ENCODE results near the gene PTPRG. TPM values are rescaled to one million over a fixed set of nuclear protein-coding genes. Genes with fewer than 3 reads are reported as not detected.

Gene PTPRG
- total and polyA plus RNA-seq, 10 of the 15 experiments (the other 5 are each of a cell fraction or from before 2014, with no cell fraction given) = 0.29 to 20.7 (median 1.4) TPM

DNA sequence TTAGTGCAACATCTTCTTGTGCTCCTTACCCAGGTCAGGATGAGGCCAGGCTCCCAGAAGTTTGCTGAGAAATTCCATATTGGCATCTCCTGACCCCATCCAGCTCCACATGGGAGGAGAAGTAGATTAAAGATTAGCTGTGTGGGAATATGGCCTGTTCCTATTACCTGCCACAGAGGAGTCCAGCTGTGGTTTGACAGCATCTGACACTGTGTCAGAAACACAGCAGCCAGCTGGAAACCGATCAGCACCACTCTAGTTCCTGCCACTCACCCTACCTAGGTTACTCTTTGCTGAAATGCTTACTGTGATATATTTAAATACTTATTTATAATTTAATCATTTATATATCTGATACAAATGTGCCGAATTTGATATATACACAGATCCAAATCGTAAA, 551.7 kb downstream of the PTPRG start:
- Histone ChIP-seq H4K20me1 (ENCODE audit: control insufficient read depth, insufficient read depth) (no peaks in the 10 kb centered on the region), H3K79me2 (ENCODE audit: control insufficient read depth, insufficient read depth, low read length) (no peaks in the 10 kb centered on the region), H3K27me3 (replicated peaks in 1 of 2; ENCODE audit: control insufficient read depth in 2 of 2, insufficient read depth in 2 of 2, low read length in 1 of 2) (no peaks in the 10 kb centered on the region), H3K9me3 (replicated peaks; ENCODE audit: control insufficient read depth, insufficient read depth, low read length) (no peaks in the 10 kb centered on the region), H3K36me3 (ENCODE audit: control insufficient read depth in 2 of 2, insufficient read depth in 2 of 2, low read length in 1 of 2) (no peaks in the 10 kb centered on the region), H3K9ac (ENCODE audit: control insufficient read depth, insufficient read depth, low read length) (no peak overlapping the region), H3K4me1 (ENCODE audit: control insufficient read depth, insufficient read depth, low read length) (no peaks in the 10 kb centered on the region), H3K27ac (ENCODE audit: control insufficient read depth, insufficient read depth) (no peak overlapping the region), H3K4me2 (ENCODE audit: control insufficient read depth, insufficient read depth) (no peak overlapping the region), H2AFZ (ENCODE audit: control insufficient read depth, low read depth, low read length) (no peak overlapping the region), H3K4me3 (no peak overlapping the region)
- 0% methylated on average over 3 of the region's 3 CpGs for WGBS (ENCODE audit: insufficient coverage, insufficient replicate concordance, low lambda C conversion rate, missing lambda C conversion rate)
- no TSS peak for BruUV-seq (replicated peaks)
- FAIRE-seq = no peak
- intact Hi-C loops (cut with micrococcal nuclease; ENCODE audit: unreplicated experiment) (no loop called here), in situ Hi-C loops (cut with MboI) (no loop called here)
- POLR2A ChIA-PET = no interaction called here
- RAD21 ChIA-PET (ENCODE audit: unreplicated experiment) = interaction anchor here (1.0 kb wide), 1 partner anchor 9 kb away, joined by 3 read pairs; no protein-coding TSS in a partner anchor
- SMC1A ChIA-PET (ENCODE audit: uncharacterized antibody, unreplicated experiment) = interaction anchor here (1.1 to 1.3 kb wide), 2 partner anchors 9 to 12 kb away, joined by 3 to 4 read pairs; no protein-coding TSS in a partner anchor
- DNase-seq (ENCODE audit: low read depth, low spot score) = no peak
- no peak for ATAC-seq
- CTCF ChIA-PET = interaction anchor here (0.6 kb wide), 2 partner anchors 70 to 178 kb away, joined by 3 read pairs; no protein-coding TSS in a partner anchor
- TF ChIP-seq EGR1 (IDR thresholded peaks at IDR 0.05; ENCODE audit: borderline replicate concordance in 1 of 2, low read depth in 2 of 2, low read length in 2 of 2) = no peak
- TF ChIP-seq ESRRA (IDR thresholded peaks at IDR 0.05; ENCODE audit: low read length) = no peak
- no peak for TF ChIP-seq BMI1 (IDR thresholded peaks at IDR 0.05; ENCODE audit: borderline replicate concordance)
- TF ChIP-seq CBX3 (IDR thresholded peaks at IDR 0.05; ENCODE audit: borderline replicate concordance, low read depth) = no peak
- no peak for TF ChIP-seq ZBTB11 (CRISPR knock-in tag; IDR thresholded peaks at IDR 0.05)
- no peak for TF ChIP-seq SMC3 (IDR thresholded peaks at IDR 0.05; ENCODE audit: borderline replicate concordance, low read length)
